ENCODE data around the gene SIRT5. TPM values are rescaled to one million over a fixed set of nuclear protein-coding genes. Genes with fewer than 3 reads are reported as not detected.

The SIRT5 gene
- total and polyA plus RNA-seq, 4 donors: 5.9 to 11.3 (median 8.0) TPM

DNA sequence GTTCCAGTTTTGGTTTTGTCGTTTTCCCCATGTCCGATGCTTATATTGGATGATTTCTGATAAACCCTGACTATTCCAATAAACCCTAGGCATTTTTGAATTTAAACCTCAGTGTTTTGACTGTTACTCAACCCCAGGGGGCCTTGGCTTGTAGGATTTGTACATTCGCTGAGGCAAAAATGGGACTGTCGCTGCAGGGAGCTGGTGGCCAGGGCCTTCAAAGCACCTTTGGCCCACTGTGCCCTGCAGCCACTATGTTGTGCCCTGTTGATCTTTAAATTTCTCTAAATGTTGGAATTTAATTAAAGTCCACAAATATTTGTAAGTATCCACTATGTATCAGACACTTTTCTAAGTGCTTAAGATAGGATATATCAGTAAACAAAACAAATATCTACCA is 31.2 kb downstream of the SIRT5 start:
- no peak for ATAC-seq (ENCODE audit: insufficient read depth, low FRiP score)
- DNase-seq: no peak

GRCh38 chr6:13611715-13612114 is 37.3 kb downstream of the SIRT5 start:
- H3K27me3 ChIP-seq (ENCODE audit: control insufficient read depth in 3 of 3, insufficient read depth in 3 of 3, low read length in 2 of 3): no peaks in the 10 kb centered on the region
- H3K4me3 ChIP-seq: no peak overlapping the region
- DNase-seq: peak in 1 of 3 donors; percentile 27
- TF ChIP-seq, protein P1, sequence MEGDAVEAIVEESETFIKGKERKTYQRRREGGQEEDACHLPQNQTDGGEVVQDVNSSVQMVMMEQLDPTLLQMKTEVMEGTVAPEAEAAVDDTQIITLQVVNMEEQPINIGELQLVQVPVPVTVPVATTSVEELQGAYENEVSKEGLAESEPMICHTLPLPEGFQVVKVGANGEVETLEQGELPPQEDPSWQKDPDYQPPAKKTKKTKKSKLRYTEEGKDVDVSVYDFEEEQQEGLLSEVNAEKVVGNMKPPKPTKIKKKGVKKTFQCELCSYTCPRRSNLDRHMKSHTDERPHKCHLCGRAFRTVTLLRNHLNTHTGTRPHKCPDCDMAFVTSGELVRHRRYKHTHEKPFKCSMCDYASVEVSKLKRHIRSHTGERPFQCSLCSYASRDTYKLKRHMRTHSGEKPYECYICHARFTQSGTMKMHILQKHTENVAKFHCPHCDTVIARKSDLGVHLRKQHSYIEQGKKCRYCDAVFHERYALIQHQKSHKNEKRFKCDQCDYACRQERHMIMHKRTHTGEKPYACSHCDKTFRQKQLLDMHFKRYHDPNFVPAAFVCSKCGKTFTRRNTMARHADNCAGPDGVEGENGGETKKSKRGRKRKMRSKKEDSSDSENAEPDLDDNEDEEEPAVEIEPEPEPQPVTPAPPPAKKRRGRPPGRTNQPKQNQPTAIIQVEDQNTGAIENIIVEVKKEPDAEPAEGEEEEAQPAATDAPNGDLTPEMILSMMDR (IDR thresholded peaks at IDR 0.05; ENCODE audit: control extremely low read depth, extremely low read depth): no peak
- peaks cover 0 to 10% (median 3%) of the 10 kb centered on the region in 4 donors for H3K36me3 ChIP-seq (ENCODE audit: control insufficient read depth in 4 of 4, insufficient read depth in 4 of 4, low read length in 4 of 4)
- ATAC-seq (ENCODE audit: insufficient read depth, low FRiP score): no peak
- H3K27ac ChIP-seq (ENCODE audit: low read depth in 1 of 2, low read length in 1 of 2): peak overlapping the region in 1 of 2 donors; percentile 91
- no peaks in the 10 kb centered on the region for H3K9me3 ChIP-seq (ENCODE audit: control insufficient read depth in 4 of 4, insufficient read depth in 3 of 4, low read length in 3 of 4)
- H3K9ac ChIP-seq (ENCODE audit: insufficient read depth in 1 of 2, low read length in 2 of 2): no peak overlapping the region
- peaks cover 0 to 14% (median 3%) of the 10 kb centered on the region in 5 donors for H3K4me1 ChIP-seq (ENCODE audit: control insufficient read depth in 5 of 5, insufficient read depth in 5 of 5, low read length in 5 of 5)
- 53 to 56% methylated on average over 4 of the region's 4 CpGs for WGBS, 2 donors

More for the DNA sequence above, 31.2 kb downstream of the SIRT5 start:
- Histone ChIP-seq H3K27me3 (ENCODE audit: control insufficient read depth in 3 of 3, insufficient read depth in 3 of 3, low read length in 2 of 3) (no peaks in the 10 kb centered on the region), H3K27ac (ENCODE audit: low read depth in 1 of 2, low read length in 1 of 2) (no peak overlapping the region), H3K4me1 (ENCODE audit: control insufficient read depth in 5 of 5, insufficient read depth in 5 of 5, low read length in 5 of 5) (no peaks in the 10 kb centered on the region), H3K36me3 (ENCODE audit: control insufficient read depth in 4 of 4, insufficient read depth in 4 of 4, low read length in 4 of 4) (peaks cover 7 to 24% (median 9%) of the 10 kb centered on the region in 4 donors), H3K9me3 (ENCODE audit: control insufficient read depth in 4 of 4, insufficient read depth in 3 of 4, low read length in 3 of 4) (no peaks in the 10 kb centered on the region), H3K9ac (ENCODE audit: insufficient read depth in 1 of 2, low read length in 2 of 2) (no peak overlapping the region), H3K4me3 (no peak overlapping the region)
- 98% methylated on average over 4 of the region's 4 CpGs for WGBS, 2 donors
- TF ChIP-seq, protein P1 (IDR thresholded peaks at IDR 0.05; ENCODE audit: control extremely low read depth, extremely low read depth): no peak

GRCh38 chr6:13613029-13613594 is 38.7 kb downstream of the SIRT5 start:
- Histone ChIP-seq H3K27me3 (ENCODE audit: control insufficient read depth in 3 of 3, insufficient read depth in 3 of 3, low read length in 2 of 3) (no peaks in the 10 kb centered on the region), H3K4me1 (ENCODE audit: control insufficient read depth in 5 of 5, insufficient read depth in 5 of 5, low read length in 5 of 5) (peaks cover 0 to 19% (median 3%) of the 10 kb centered on the region in 5 donors), H3K36me3 (ENCODE audit: control insufficient read depth in 4 of 4, insufficient read depth in 4 of 4, low read length in 4 of 4) (peaks cover 2 to 18% (median 10%) of the 10 kb centered on the region in 4 donors), H3K9me3 (ENCODE audit: control insufficient read depth in 4 of 4, insufficient read depth in 3 of 4, low read length in 3 of 4) (no peaks in the 10 kb centered on the region), H3K27ac (ENCODE audit: low read depth in 1 of 2, low read length in 1 of 2) (peak overlapping the region in 1 of 2 donors; percentile 24), H3K9ac (ENCODE audit: insufficient read depth in 1 of 2, low read length in 2 of 2) (no peak overlapping the region), H3K4me3 (no peak overlapping the region)
- 72 to 84% methylated on average over 3 of the region's 3 CpGs for WGBS, 2 donors
- no peak for ATAC-seq (ENCODE audit: insufficient read depth, low FRiP score)
- no peak for DNase-seq
- TF ChIP-seq, protein P1 (IDR thresholded peaks at IDR 0.05; ENCODE audit: control extremely low read depth, extremely low read depth): no peak

Measured in lung (tissue), 12 donors.